ENCODE measurements around the gene BICDL1. TPM values are rescaled to one million over a fixed set of nuclear protein-coding genes. Genes with fewer than 3 reads are reported as not detected.

The BICDL1 gene
- total RNA-seq, 1 donor from 2014 or later, result 9.0 TPM

GRCh38 chr12:120064054-120064940 lies 75.3 kb downstream of the BICDL1 start:
- ATAC-seq (peak in 1 of 2 donors; percentile 34), DNase-seq (no peak)
- H3K9me3 ChIP-seq, result no peaks in the 10 kb centered on the region
- no peak overlapping the region for H3K4me3 ChIP-seq
- no peak overlapping the region for H3K27ac ChIP-seq
- no peaks in the 10 kb centered on the region for H3K4me1 ChIP-seq
- no peaks in the 10 kb centered on the region for H3K27me3 ChIP-seq (ENCODE audit: low read depth)
- no peak for TF ChIP-seq CTCF (IDR thresholded peaks at IDR 0.05)
- intact Hi-C loops (cut with DNase I), result no loop called here
- no peaks in the 10 kb centered on the region for H3K36me3 ChIP-seq

DNA sequence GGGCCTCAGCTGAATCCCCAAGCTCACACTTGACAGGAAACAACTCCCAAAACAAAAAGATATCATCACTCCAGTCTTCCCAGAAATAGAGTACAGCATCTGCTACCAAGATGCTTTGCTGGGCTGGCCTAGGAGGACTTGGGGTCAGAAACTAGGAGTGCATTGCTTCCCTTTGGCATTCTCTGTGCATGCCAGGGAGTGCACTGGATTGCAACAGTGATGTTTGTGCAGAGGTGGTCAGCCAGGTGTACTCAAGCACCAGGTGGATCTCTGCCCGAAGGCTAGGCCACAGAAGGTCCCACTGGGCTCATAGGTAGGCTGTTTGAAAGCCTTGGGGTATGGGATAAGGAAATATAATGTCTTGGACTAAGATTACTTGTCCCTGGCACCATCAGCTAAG lies 76.4 kb downstream of the BICDL1 start:
- no peak for TF ChIP-seq CTCF (IDR thresholded peaks at IDR 0.05)
- intact Hi-C loops (cut with DNase I), result no loop called here
- Histone ChIP-seq H3K4me3 (no peak overlapping the region), H3K27me3 (ENCODE audit: low read depth) (no peaks in the 10 kb centered on the region), H3K27ac (no peak overlapping the region), H3K9me3 (no peaks in the 10 kb centered on the region), H3K36me3 (no peaks in the 10 kb centered on the region), H3K4me1 (no peaks in the 10 kb centered on the region)
- DNase-seq, result no peak
- ATAC-seq, result no peak

- no peak overlapping the region for H3K4me3 ChIP-seq
- H3K9me3 ChIP-seq, result no peaks in the 10 kb centered on the region
- H3K27me3 ChIP-seq (ENCODE audit: low read depth), result no peaks in the 10 kb centered on the region
- no peaks in the 10 kb centered on the region for H3K36me3 ChIP-seq
- H3K27ac ChIP-seq, result no peak overlapping the region
- intact Hi-C loops (cut with DNase I), result no loop called here
- ATAC-seq (no peak), DNase-seq (no peak)
- no peak for TF ChIP-seq CTCF (IDR thresholded peaks at IDR 0.05)
- H3K4me1 ChIP-seq, result no peaks in the 10 kb centered on the region
Observed at GRCh38 chr12:120066341-120066740, 77.3 kb downstream of the BICDL1 start.

DNA sequence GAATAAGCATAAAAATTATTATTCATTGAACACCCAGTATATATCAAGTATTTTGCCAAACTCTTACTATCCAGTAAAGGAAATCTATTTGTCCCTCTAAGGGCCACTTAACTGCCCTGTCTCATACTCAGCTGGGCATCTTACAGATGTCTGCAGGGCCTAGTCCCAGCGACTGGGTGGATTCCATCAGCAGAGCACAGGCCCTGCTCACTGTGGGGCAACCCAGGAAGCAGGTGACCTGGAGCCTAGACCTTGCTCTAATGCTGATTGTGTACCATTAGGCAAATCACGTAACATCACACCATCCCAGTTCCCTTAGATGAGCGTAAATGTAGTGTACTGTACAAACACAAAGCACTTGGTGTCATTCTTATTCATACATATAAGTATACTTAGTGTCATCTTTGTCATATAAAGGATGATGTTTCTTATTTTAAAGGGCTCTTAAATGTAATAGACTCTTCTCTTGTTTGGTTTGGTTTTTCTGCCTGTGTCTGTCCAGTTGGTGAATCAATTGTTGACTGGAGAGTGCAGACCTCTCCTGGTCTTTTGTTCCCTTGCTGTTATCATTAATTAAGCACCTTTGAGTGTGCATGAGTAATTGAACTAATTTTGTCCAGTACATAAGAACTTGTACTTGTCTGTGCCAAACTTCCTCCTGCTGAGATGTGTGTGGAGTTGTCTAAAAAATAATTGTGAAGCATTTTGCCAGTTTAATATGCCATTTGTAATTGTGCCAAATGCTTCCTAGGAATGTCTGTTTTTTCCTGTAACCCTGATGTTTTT lies 78.2 kb downstream of the BICDL1 start:
- intact Hi-C loops (cut with DNase I), result no loop called here
- Histone ChIP-seq H3K27me3 (ENCODE audit: low read depth) (no peaks in the 10 kb centered on the region), H3K36me3 (no peaks in the 10 kb centered on the region), H3K9me3 (no peaks in the 10 kb centered on the region), H3K4me3 (no peak overlapping the region), H3K27ac (no peak overlapping the region), H3K4me1 (no peaks in the 10 kb centered on the region)
- DNase-seq (no peak), ATAC-seq (no peak)
- no peak for TF ChIP-seq CTCF (IDR thresholded peaks at IDR 0.05)

DNA sequence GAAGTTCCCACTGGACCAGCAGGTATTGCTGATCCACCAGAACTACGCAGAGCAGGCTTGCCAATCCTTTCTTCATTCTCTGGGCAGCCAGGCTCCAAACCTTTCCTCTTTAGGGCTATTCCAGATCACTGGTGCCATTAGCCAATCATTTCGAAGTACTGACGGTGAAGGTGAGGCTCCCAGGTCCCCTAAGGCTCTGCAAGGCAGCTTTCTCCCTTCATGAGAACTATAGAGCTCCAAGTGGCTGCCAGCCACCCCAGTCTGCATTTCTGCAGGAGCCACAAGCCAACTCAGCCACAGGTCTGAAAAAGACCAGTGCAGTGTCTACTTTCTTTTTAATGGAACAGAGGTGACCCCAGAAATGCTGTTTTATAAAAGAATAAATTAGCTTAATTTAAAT lies 78.9 kb downstream of the BICDL1 start:
- Histone ChIP-seq H3K4me1 (no peaks in the 10 kb centered on the region), H3K27me3 (ENCODE audit: low read depth) (no peaks in the 10 kb centered on the region), H3K9me3 (no peaks in the 10 kb centered on the region), H3K4me3 (no peak overlapping the region), H3K27ac (no peak overlapping the region), H3K36me3 (no peaks in the 10 kb centered on the region)
- no peak for ATAC-seq
- no peak for DNase-seq
- no peak for TF ChIP-seq CTCF (IDR thresholded peaks at IDR 0.05)
- intact Hi-C loops (cut with DNase I), result no loop called here
